OCI-LY7 (cell line): ENCODE data around the gene WDR7. TPM values are rescaled to one million over a fixed set of nuclear protein-coding genes. Genes with fewer than 3 reads are reported as not detected.

ENCODE experiments used
- BruUV-seq: library from RNA; stranded (reverse); fragments of 400-500 nt; replicated peaks from 2 replicates; lab custom pipeline; 2021; lab: Mats Ljungman, UMichigan
- CTCF ChIA-PET: fragments of 300-600 bp; sonication (Branson Sonifier 250); formaldehyde crosslinking; loops from one replicate; lab custom pipeline; 2022; ENCODE audit warnings: antibody characterized with exemption; ENCODE audit not compliant: unreplicated experiment; lab: Charles Lee
- POLR2A ChIA-PET: fragments of 300-600 bp; sonication (Branson Sonifier 250); formaldehyde crosslinking; loops from one replicate; lab custom pipeline; 2022; ENCODE audit warnings: antibody characterized with exemption; lab: Charles Lee
- DNase-seq: peaks from one replicate; pipeline ENCODE4 v3.0.0-alpha.2; 2015; ENCODE audit warnings: low spot score
- H2AFZ ChIP-seq: fragments of 200-600 bp; sonication (generic), shearing (Covaris generic); 2 replicates; pipeline ENCODE4 v1.6.1; 2014; ENCODE audit warnings: mild to moderate bottlenecking, antibody characterized with exemption, low read length, moderate library complexity
- H3K27ac ChIP-seq: fragments of 200-600 bp; sonication (generic); 2 replicates; pipeline ENCODE4 v1.5.1; 2014; ENCODE audit warnings: mixed run types, low read depth, mild to moderate bottlenecking, moderate library complexity, low read length, inconsistent platforms; ENCODE audit not compliant: poor library complexity, severe bottlenecking
- H3K36me3 ChIP-seq: fragments of 200-600 bp; sonication (generic); 2 replicates; pipeline ENCODE4 v1.6.1; 2014; ENCODE audit warnings: mild to moderate bottlenecking, antibody characterized with exemption, low read length, moderate library complexity, mixed read lengths; ENCODE audit not compliant: insufficient read depth
- H3K4me1 ChIP-seq: fragments of 200-600 bp; sonication (generic); 2 replicates; pipeline ENCODE4 v1.5.1; 2014; ENCODE audit warnings: mild to moderate bottlenecking, low read length; ENCODE audit not compliant: insufficient read depth, poor library complexity, severe bottlenecking
- H3K4me2 ChIP-seq: fragments of 200-600 bp; sonication (generic); 2 replicates; pipeline ENCODE4 v1.6.1; 2014; ENCODE audit warnings: mild to moderate bottlenecking, low read length
- H3K4me3 ChIP-seq: fragments of 200-600 bp; sonication (generic); 2 replicates; pipeline ENCODE4 v1.5.1; 2014; ENCODE audit warnings: mild to moderate bottlenecking, low read depth, low read length; ENCODE audit not compliant: poor library complexity, severe bottlenecking
- H3K79me2 ChIP-seq: fragments of 200-600 bp; sonication (generic); 2 replicates; pipeline ENCODE4 v1.6.1; 2016; ENCODE audit warnings: low read depth, mild to moderate bottlenecking, low read length, moderate library complexity, mixed read lengths; ENCODE audit not compliant: insufficient read depth
- H3K9me2 ChIP-seq: fragments of 200-600 bp; sonication (generic); 2 replicates; pipeline ENCODE4 v1.6.1; 2016; ENCODE audit warnings: mild to moderate bottlenecking, low read length, mixed read lengths; ENCODE audit not compliant: insufficient read depth
- H3K9me3 ChIP-seq: fragments of 200-600 bp; sonication (generic); 2 replicates; pipeline ENCODE4 v1.6.1; 2014; ENCODE audit warnings: mild to moderate bottlenecking, mixed run types, low read length, mixed read lengths
- H4K20me1 ChIP-seq: fragments of 200-600 bp; sonication (generic); 2 replicates; pipeline ENCODE4 v1.6.1; 2014; ENCODE audit warnings: mild to moderate bottlenecking, antibody characterized with exemption, low read length, moderate library complexity, mixed read lengths; ENCODE audit not compliant: insufficient read depth
- EZH2phosphoT487 ChIP-seq: fragments of 200-600 bp; sonication (generic); IDR thresholded peaks from 2 replicates; pipeline ENCODE4 v1.6.1; 2018; ENCODE audit warnings: low read depth, borderline replicate concordance, mild to moderate bottlenecking, mixed run types, antibody characterized with exemption, low read length, moderate library complexity, mixed read lengths
- intact Hi-C: fragments of 100-400 bp; cut with micrococcal nuclease; formaldehyde crosslinking; loops from one replicate; pipeline ENCODE4 v1.10.0; 2022; ENCODE audit not compliant: unreplicated experiment
- total RNA-seq, 2 experiments: library from RNA; depleted of rRNA in 1 of 2; stranded (reverse); fragments of >200 nt in 1 of 2; shearing (Covaris generic) in 1 of 2; gene quantifications; 2 replicates each; pipeline ENCODE4 v1.2.3, GENCODE V29; 2014 to 2022
- TF ChIP-seq, protein P1 (sequence below): fragments of 200-600 bp; sonication (generic); conservative IDR thresholded peaks from 2 replicates; pipeline ENCODE4 v1.5.1; 2014; ENCODE audit warnings: mild to moderate bottlenecking, antibody characterized with exemption, low read length, moderate library complexity, mixed read lengths

The WDR7 gene
- total RNA-seq, 2 experiments from 2014 or later, result 13.2 to 17.1 TPM

DNA sequence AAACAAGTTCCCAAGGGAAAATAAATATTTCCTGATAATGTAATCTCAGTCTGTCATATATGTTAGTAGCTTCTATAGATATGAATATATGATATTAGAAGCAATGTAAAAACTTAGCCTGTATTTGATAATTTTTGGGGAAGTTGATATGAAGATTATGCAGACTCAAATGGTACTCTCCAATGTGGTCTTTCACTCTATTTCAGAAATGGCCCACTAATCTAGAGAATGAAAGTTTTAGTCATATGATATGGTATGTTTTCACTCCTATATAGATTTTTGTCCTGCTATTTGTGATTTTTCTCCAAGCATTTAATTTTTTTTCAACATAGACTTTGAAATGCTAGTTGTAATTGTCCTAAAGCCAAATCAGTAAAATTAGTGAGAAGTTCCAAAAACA is 259.1 kb downstream of the WDR7 start:
- H3K27ac ChIP-seq, result no peak overlapping the region
- H3K4me3 ChIP-seq, result no peak overlapping the region
- BruUV-seq, result no TSS peak
- H4K20me1 ChIP-seq, result no peaks in the 10 kb centered on the region
- no peaks in the 10 kb centered on the region for H3K4me1 ChIP-seq
- no peak overlapping the region for H3K4me2 ChIP-seq
- no peak for DNase-seq
- no peaks in the 10 kb centered on the region for H3K9me2 ChIP-seq
- no peaks in the 10 kb centered on the region for H3K9me3 ChIP-seq
- no peaks in the 10 kb centered on the region for H3K79me2 ChIP-seq
- no peak overlapping the region for H2AFZ ChIP-seq
- intact Hi-C loops, result no loop called here
- no peaks in the 10 kb centered on the region for H3K36me3 ChIP-seq
- POLR2A ChIA-PET, result no interaction called here
- CTCF ChIA-PET, result no interaction called here
- TF ChIP-seq, protein P1, sequence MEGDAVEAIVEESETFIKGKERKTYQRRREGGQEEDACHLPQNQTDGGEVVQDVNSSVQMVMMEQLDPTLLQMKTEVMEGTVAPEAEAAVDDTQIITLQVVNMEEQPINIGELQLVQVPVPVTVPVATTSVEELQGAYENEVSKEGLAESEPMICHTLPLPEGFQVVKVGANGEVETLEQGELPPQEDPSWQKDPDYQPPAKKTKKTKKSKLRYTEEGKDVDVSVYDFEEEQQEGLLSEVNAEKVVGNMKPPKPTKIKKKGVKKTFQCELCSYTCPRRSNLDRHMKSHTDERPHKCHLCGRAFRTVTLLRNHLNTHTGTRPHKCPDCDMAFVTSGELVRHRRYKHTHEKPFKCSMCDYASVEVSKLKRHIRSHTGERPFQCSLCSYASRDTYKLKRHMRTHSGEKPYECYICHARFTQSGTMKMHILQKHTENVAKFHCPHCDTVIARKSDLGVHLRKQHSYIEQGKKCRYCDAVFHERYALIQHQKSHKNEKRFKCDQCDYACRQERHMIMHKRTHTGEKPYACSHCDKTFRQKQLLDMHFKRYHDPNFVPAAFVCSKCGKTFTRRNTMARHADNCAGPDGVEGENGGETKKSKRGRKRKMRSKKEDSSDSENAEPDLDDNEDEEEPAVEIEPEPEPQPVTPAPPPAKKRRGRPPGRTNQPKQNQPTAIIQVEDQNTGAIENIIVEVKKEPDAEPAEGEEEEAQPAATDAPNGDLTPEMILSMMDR, result no peak
- TF ChIP-seq EZH2phosphoT487, result no peak

DNA sequence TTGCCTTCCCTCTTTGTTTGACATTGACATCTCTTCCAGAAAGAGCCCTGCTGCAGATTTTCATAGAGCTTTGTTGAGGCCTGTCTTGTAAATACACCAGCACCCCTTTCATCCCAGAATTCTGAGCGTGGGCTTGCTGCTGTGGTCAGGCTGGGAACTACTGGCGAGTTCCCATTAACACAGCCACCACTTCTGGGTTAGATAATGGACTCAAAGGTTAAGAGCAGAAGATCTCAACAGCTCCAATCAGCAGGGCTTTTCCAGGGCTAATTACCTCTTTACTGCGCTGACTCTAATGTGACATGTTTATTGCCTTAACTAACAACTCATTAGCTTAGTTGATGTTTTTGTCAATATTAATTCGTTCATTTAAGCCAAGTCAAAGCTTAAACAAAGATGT is 259.8 kb downstream of the WDR7 start:
- Histone ChIP-seq H3K4me3 (no peak overlapping the region), H3K36me3 (no peaks in the 10 kb centered on the region), H3K9me3 (no peaks in the 10 kb centered on the region), H4K20me1 (no peaks in the 10 kb centered on the region), H3K79me2 (no peaks in the 10 kb centered on the region), H2AFZ (no peak overlapping the region), H3K4me1 (no peaks in the 10 kb centered on the region), H3K9me2 (no peaks in the 10 kb centered on the region), H3K4me2 (no peak overlapping the region), H3K27ac (no peak overlapping the region)
- ChIA-PET POLR2A (no interaction called here), CTCF (no interaction called here)
- DNase-seq, result no peak
- BruUV-seq, result no TSS peak
- intact Hi-C loops, result no loop called here
- TF ChIP-seq, protein P1, result no peak
- no peak for TF ChIP-seq EZH2phosphoT487

DNA sequence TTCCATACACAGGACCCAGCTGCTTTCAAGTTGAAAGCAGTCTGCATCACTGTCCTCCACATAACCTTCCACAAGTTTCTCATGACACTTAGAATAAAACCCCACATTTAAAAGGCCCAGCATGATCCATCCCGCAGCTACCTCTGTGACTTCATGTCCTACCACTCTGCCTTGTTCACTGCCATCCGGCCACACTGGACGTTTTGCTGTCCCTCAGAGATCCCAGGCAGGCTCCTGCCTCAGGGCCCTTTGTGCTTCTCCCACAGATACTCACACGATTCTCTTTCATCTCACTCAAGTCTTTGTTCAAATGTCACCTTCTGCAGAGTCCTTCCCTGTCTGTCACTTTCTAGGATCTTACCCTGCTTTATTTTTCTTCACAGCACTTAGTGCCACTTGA is 262.8 kb downstream of the WDR7 start:
- Histone ChIP-seq H3K79me2 (no peaks in the 10 kb centered on the region), H3K9me2 (no peaks in the 10 kb centered on the region), H3K4me2 (no peak overlapping the region), H3K27ac (no peak overlapping the region), H2AFZ (no peak overlapping the region), H3K36me3 (no peaks in the 10 kb centered on the region), H4K20me1 (no peaks in the 10 kb centered on the region), H3K9me3 (no peaks in the 10 kb centered on the region), H3K4me3 (no peak overlapping the region), H3K4me1 (no peaks in the 10 kb centered on the region)
- ChIA-PET POLR2A (no interaction called here), CTCF (no interaction called here)
- intact Hi-C loops, result no loop called here
- no TSS peak for BruUV-seq
- DNase-seq, result no peak
- TF ChIP-seq, protein P1, result no peak
